H1 (cell line): ENCODE results near the gene KEL. TPM values are rescaled to one million over a fixed set of nuclear protein-coding genes. Genes with fewer than 3 reads are reported as not detected.

ENCODE experiments used
- CTCF ChIA-PET: fragments of 300-600 bp; sonication (Branson Sonifier 250); formaldehyde crosslinking; loops from one replicate; lab custom pipeline; 2021; ENCODE audit not compliant: partially characterized antibody; lab: Charles Lee
- POLR2A ChIA-PET: fragments of 300-600 bp; sonication (Branson Sonifier 250); formaldehyde crosslinking; loops from one replicate; lab custom pipeline; 2021; ENCODE audit warnings: inconsistent platforms; ENCODE audit not compliant: partially characterized antibody; lab: Charles Lee
- DNase-seq, 2 experiments: peaks; one replicate each; pipeline versions ENCODE4 v3.0.0 to v3.0.0-alpha.2; 2010 to 2022; ENCODE audit warnings: low spot score in 2 of 2, low read depth in 1 of 2, mixed read lengths in 1 of 2
- FAIRE-seq: peaks from 2 replicates; lab custom pipeline; 2011; peaks lifted over from hg19 to GRCh38; lab: Jason Lieb, UNC
- H2AFZ ChIP-seq: 2 replicates; pipeline ENCODE4 v1.8.1; 2012; ENCODE audit warnings: low read length, inconsistent platforms
- H2AK5ac ChIP-seq: 2 replicates; pipeline ENCODE4 v1.6.1; 2013; ENCODE audit warnings: low read depth, low read length
- H2BK120ac ChIP-seq: replicated peaks from 2 replicates; pipeline ENCODE3; 2013; ENCODE audit warnings: low read depth, low read length, inconsistent platforms
- H2BK12ac ChIP-seq: 2 replicates; pipeline ENCODE4 v1.6.1; 2013; ENCODE audit warnings: low read depth, low read length
- H2BK15ac ChIP-seq: 2 replicates; pipeline ENCODE4 v1.6.1; 2013; ENCODE audit warnings: low read length
- H2BK20ac ChIP-seq: 2 replicates; pipeline ENCODE4 v1.6.1; 2013; ENCODE audit warnings: low read length
- H2BK5ac ChIP-seq: 2 replicates; pipeline ENCODE4 v1.6.1; 2013; ENCODE audit warnings: low read depth, low read length
- H3K14ac ChIP-seq: 2 replicates; pipeline ENCODE4 v1.6.1; 2013; ENCODE audit warnings: inconsistent platforms; ENCODE audit not compliant: insufficient read length
- H3K18ac ChIP-seq: 2 replicates; pipeline ENCODE4 v1.6.1; 2013; ENCODE audit warnings: low read length; ENCODE audit errors: extremely low read depth
- H3K23ac ChIP-seq: 2 replicates; pipeline ENCODE4 v1.6.1; 2013; ENCODE audit warnings: inconsistent platforms; ENCODE audit not compliant: insufficient read length
- H3K23me2 ChIP-seq: 2 replicates; pipeline ENCODE4 v1.6.1; 2013; ENCODE audit warnings: low read depth, low read length
- H3K27ac ChIP-seq: 2 replicates; pipeline ENCODE4 v1.6.1; 2011; ENCODE audit warnings: low read depth, low read length, inconsistent platforms
- H3K27me3 ChIP-seq, 4 experiments: replicated peaks in 1 of 4; 1 replicate in 1 of 4; 2 replicates in 3 of 4; pipeline versions ENCODE4 v1.6.1 to v1.8.1; 2011 to 2013; ENCODE audit warnings: low read length in 3 of 4, mild to moderate bottlenecking in 3 of 4, inconsistent platforms in 2 of 4, mixed read lengths in 2 of 4, moderate library complexity in 1 of 4; ENCODE audit not compliant: control insufficient read depth in 3 of 4, insufficient read depth in 3 of 4; ENCODE audit errors: extremely low read depth in 1 of 4
- H3K36me3 ChIP-seq, 4 experiments: 2 replicates each; pipeline versions ENCODE4 v1.6.1 to v1.8.1; 2011 to 2013; ENCODE audit warnings: mild to moderate bottlenecking in 4 of 4, low read length in 3 of 4, moderate library complexity in 2 of 4, control low read depth in 1 of 4, inconsistent platforms in 1 of 4; ENCODE audit not compliant: insufficient read depth in 4 of 4, control insufficient read depth in 2 of 4
- H3K4ac ChIP-seq: replicated peaks from 2 replicates; pipeline ENCODE3; 2013; ENCODE audit warnings: low read length, low read depth, mixed read lengths, inconsistent platforms; ENCODE audit not compliant: insufficient read length
- H3K4me1 ChIP-seq, 4 experiments: replicated peaks in 1 of 4; 1 replicate in 1 of 4; 2 replicates in 3 of 4; pipeline versions ENCODE4 v1.6.1 to v1.8.1; 2011 to 2013; ENCODE audit warnings: low read length in 3 of 4, inconsistent platforms in 2 of 4, mixed read lengths in 1 of 4; ENCODE audit not compliant: insufficient read depth in 4 of 4, control insufficient read depth in 3 of 4
- H3K4me2 ChIP-seq, 2 experiments: 2 replicates each; pipeline versions ENCODE4 v1.6.1 to v1.8.1; 2011 to 2013; ENCODE audit warnings: low read depth in 2 of 2, low read length in 2 of 2, control low read depth in 1 of 2, inconsistent platforms in 1 of 2, mild to moderate bottlenecking in 1 of 2; ENCODE audit not compliant: insufficient read depth in 1 of 2
- H3K4me3 ChIP-seq, 4 experiments: fragments of 200-600, 300-600 bp in 1 of 4; sonication (generic), shearing (Covaris generic), sonication (Bioruptor Twin) in 1 of 4; 2 replicates each; pipeline versions ENCODE4 v1.5.1 to v1.8.1; 2011 to 2016; ENCODE audit warnings: low read length in 4 of 4, low read depth in 3 of 4, control low read depth in 2 of 4, inconsistent platforms in 2 of 4, mild to moderate bottlenecking in 2 of 4, mixed read lengths in 1 of 4, moderate library complexity in 1 of 4; ENCODE audit not compliant: insufficient read depth in 2 of 4; ENCODE audit errors: extremely low read depth in 1 of 4
- H3K56ac ChIP-seq: replicated peaks from 2 replicates; pipeline ENCODE3; 2013; ENCODE audit warnings: low read depth, mild to moderate bottlenecking, mixed read lengths, low read length, inconsistent platforms; ENCODE audit not compliant: insufficient read length
- H3K79me1 ChIP-seq: 2 replicates; pipeline ENCODE4 v1.6.1; 2013; ENCODE audit warnings: low read depth, low read length, control low read depth
- H3K79me2 ChIP-seq, 2 experiments: 2 replicates each; pipeline versions ENCODE4 v1.6.1 to v1.8.1; 2012 to 2013; ENCODE audit warnings: low read length in 2 of 2, mild to moderate bottlenecking in 2 of 2, inconsistent platforms in 1 of 2; ENCODE audit not compliant: insufficient read depth in 2 of 2, control insufficient read depth in 1 of 2
- H3K9ac ChIP-seq, 4 experiments: replicated peaks in 1 of 4; 1 replicate in 1 of 4; 2 replicates in 3 of 4; pipeline versions ENCODE4 v1.6.1 to v1.8.1; 2011 to 2013; ENCODE audit warnings: low read depth in 3 of 4, low read length in 3 of 4, control low read depth in 2 of 4, mild to moderate bottlenecking in 2 of 4, moderate library complexity in 2 of 4, inconsistent platforms in 1 of 4; ENCODE audit errors: extremely low read depth in 1 of 4
- H3K9me3 ChIP-seq, 2 experiments: 2 replicates each; pipeline versions ENCODE4 v1.6.1 to v1.8.1; 2012 to 2013; ENCODE audit warnings: mild to moderate bottlenecking in 2 of 2, moderate library complexity in 2 of 2, control low read depth in 1 of 2, inconsistent platforms in 1 of 2, low read depth in 1 of 2, low read length in 1 of 2, mixed read lengths in 1 of 2; ENCODE audit not compliant: insufficient read depth in 2 of 2
- H4K20me1 ChIP-seq, 2 experiments: replicated peaks in 1 of 2; 2 replicates each; pipeline versions ENCODE3 to v1.8.1; 2011 to 2013; ENCODE audit warnings: inconsistent platforms in 2 of 2, low read length in 2 of 2, mild to moderate bottlenecking in 1 of 2; ENCODE audit not compliant: insufficient read depth in 2 of 2, control insufficient read depth in 1 of 2
- H4K5ac ChIP-seq: 2 replicates; pipeline ENCODE4 v1.6.1; 2013; ENCODE audit warnings: low read length, low read depth, mixed read lengths, inconsistent platforms; ENCODE audit not compliant: insufficient read length
- H4K8ac ChIP-seq: 2 replicates; pipeline ENCODE4 v1.8.0; 2013; ENCODE audit warnings: mild to moderate bottlenecking, moderate library complexity, low read length, inconsistent platforms; ENCODE audit not compliant: insufficient read depth; ENCODE audit errors: extremely low read depth
- H4K91ac ChIP-seq: replicated peaks from 2 replicates; pipeline ENCODE3; 2013; ENCODE audit warnings: low read length, mixed read lengths, inconsistent platforms; ENCODE audit not compliant: insufficient read length
- ATF3 ChIP-seq: IDR thresholded peaks from 2 replicates; pipeline ENCODE4 v1.6.1; 2011; ENCODE audit warnings: low read depth, mild to moderate bottlenecking, low read length; ENCODE audit not compliant: insufficient read depth
- BCL11A ChIP-seq, 2 experiments: IDR thresholded peaks; one replicate each; pipeline ENCODE4 v1.6.1; 2011; ENCODE audit warnings: low read depth in 2 of 2, low read length in 2 of 2, mild to moderate bottlenecking in 2 of 2
- GABPA ChIP-seq: IDR thresholded peaks from 2 replicates; pipeline ENCODE4 v1.6.1; 2011; ENCODE audit warnings: mild to moderate bottlenecking, low read length, moderate library complexity, borderline replicate concordance; ENCODE audit not compliant: insufficient read depth
- HDAC2 ChIP-seq, 2 experiments: fragments of 300-600 bp in 1 of 2; sonication (generic) in 1 of 2; IDR thresholded peaks; 2 replicates each; pipeline ENCODE4 v1.6.1; 2011 to 2012; ENCODE audit warnings: low read depth in 2 of 2, low read length in 2 of 2, mild to moderate bottlenecking in 2 of 2, moderate library complexity in 2 of 2, borderline replicate concordance in 1 of 2, inconsistent platforms in 1 of 2
- SIX5 ChIP-seq: IDR thresholded peaks from 2 replicates; pipeline ENCODE4 v1.6.1; 2011; ENCODE audit warnings: mild to moderate bottlenecking, low read depth, low read length
- TBP ChIP-seq: IDR thresholded peaks from 2 replicates; pipeline ENCODE4 v1.6.1; 2011; ENCODE audit warnings: low read depth, low read length, improper control_type of control experiment
- TCF12 ChIP-seq: IDR thresholded peaks from 2 replicates; pipeline ENCODE4 v1.6.1; 2011; ENCODE audit warnings: low read depth, mild to moderate bottlenecking, low read length
- TEAD4 ChIP-seq: IDR thresholded peaks from 2 replicates; pipeline ENCODE4 v1.6.1; 2012; ENCODE audit warnings: low read depth, low read length, inconsistent platforms, mixed read lengths
- polyA plus RNA-seq, 7 experiments: library from polyadenylated mRNA; depleted of rRNA in 3 of 7; stranded (reverse) in 5 of 7; unstranded in 2 of 7; fragments of >200 nt in 5 of 7; fragments of 200-250 nt in 2 of 7; gene quantifications; 1 replicate in 5 of 7; 2 replicates in 1 of 7; 4 replicates in 1 of 7; pipeline versions ENCODE4 v1.2.1 to v1.2.3, GENCODE V29; 2011 to 2013; ENCODE audit warnings: missing spikeins in 2 of 7, mixed read lengths in 2 of 7
- total RNA-seq: library from RNA; stranded (reverse); fragmentation: NEBNext Ultra II Directional; extraction: Animal tissue kit (Norgen Biotek cat#: 25700); gene quantifications from 2 replicates; pipeline ENCODE4 v1.2.1, GENCODE V29; 2021
- TF ChIP-seq, protein P1 (sequence below), 3 experiments: IDR thresholded peaks; 1 replicate in 2 of 3; 2 replicates in 1 of 3; pipeline versions ENCODE4 v1.5.1 to v1.6.1; 2011; ENCODE audit warnings: low read length in 3 of 3, mild to moderate bottlenecking in 3 of 3, inconsistent platforms in 2 of 3, low read depth in 1 of 3, moderate library complexity in 1 of 3; ENCODE audit not compliant: insufficient read depth in 1 of 3; ENCODE audit errors: control extremely low read depth in 1 of 3

The KEL gene
- total and polyA plus RNA-seq, 2 of the 8 experiments (the other 6 are each of a cell fraction or from before 2014, with no cell fraction given), result 1.8 to 1.9 TPM

DNA sequence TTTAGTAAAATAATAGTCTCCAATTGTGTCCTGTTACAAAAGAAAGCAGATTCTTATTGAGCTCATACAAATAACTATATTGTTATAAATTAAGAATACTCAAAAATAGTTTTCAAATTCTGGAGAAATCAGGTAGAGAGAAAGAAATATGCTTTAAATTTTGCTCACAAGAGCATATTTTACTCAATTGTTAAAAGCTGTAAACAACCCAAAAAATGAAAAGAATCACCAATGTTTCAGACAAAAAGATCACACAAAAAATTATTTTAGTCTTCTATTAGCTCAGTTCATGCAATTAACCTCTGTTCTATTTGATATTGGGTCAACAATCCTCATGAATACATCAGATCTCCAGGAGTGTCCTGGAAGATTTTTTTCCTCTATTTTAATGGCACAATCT lies 58.0 kb downstream of the KEL start:
- no peaks in the 10 kb centered on the region for H3K79me2 ChIP-seq
- no peaks in the 10 kb centered on the region for H4K20me1 ChIP-seq
- no peak overlapping the region for H3K56ac ChIP-seq
- H3K36me3 ChIP-seq, result no peaks in the 10 kb centered on the region
- no peak overlapping the region for H2AK5ac ChIP-seq
- H3K4ac ChIP-seq, result no peak overlapping the region
- H2BK5ac ChIP-seq, result no peak overlapping the region
- no peak overlapping the region for H4K8ac ChIP-seq
- CTCF ChIA-PET, result interaction anchor here (0.7 to 1.2 kb wide), 4 partner anchors 22 to 100 kb away, joined by 3 to 4 read pairs (median 3); no protein-coding TSS in a partner anchor
- H3K23ac ChIP-seq, result no peak overlapping the region
- no peak overlapping the region for H2BK15ac ChIP-seq
- FAIRE-seq, result no peak
- no peak overlapping the region for H4K91ac ChIP-seq
- H3K18ac ChIP-seq, result no peak overlapping the region
- H3K27ac ChIP-seq, result no peak overlapping the region
- peaks cover 26 to 31% of the 10 kb centered on the region in 2 experiments for H3K9me3 ChIP-seq
- no peak overlapping the region for H2BK12ac ChIP-seq
- H3K27me3 ChIP-seq, result no peaks in the 10 kb centered on the region
- no peak overlapping the region for H3K4me2 ChIP-seq
- H3K9ac ChIP-seq, result no peak overlapping the region
- H3K4me1 ChIP-seq, result no peaks in the 10 kb centered on the region
- H3K79me1 ChIP-seq, result no peaks in the 10 kb centered on the region
- no peak overlapping the region for H3K4me3 ChIP-seq
- H3K14ac ChIP-seq, result no peak overlapping the region
- H3K23me2 ChIP-seq, result no peaks in the 10 kb centered on the region
- no peak overlapping the region for H2BK120ac ChIP-seq
- H4K5ac ChIP-seq, result no peak overlapping the region
- no peak for DNase-seq
- POLR2A ChIA-PET, result no interaction called here
- no peak overlapping the region for H2AFZ ChIP-seq
- H2BK20ac ChIP-seq, result no peak overlapping the region
- TF ChIP-seq SIX5 (no peak), TCF12 (no peak), TEAD4 (no peak), GABPA (no peak), BCL11A (IDR thresholded peaks at IDR 0.05; ENCODE audit: low read depth in 2 of 2, low read length in 2 of 2) (no peak), ATF3 (no peak), TBP (no peak), HDAC2 (IDR thresholded peaks at IDR 0.05; ENCODE audit: borderline replicate concordance in 1 of 2, low read depth in 2 of 2, low read length in 2 of 2) (no peak)
- TF ChIP-seq, protein P1, sequence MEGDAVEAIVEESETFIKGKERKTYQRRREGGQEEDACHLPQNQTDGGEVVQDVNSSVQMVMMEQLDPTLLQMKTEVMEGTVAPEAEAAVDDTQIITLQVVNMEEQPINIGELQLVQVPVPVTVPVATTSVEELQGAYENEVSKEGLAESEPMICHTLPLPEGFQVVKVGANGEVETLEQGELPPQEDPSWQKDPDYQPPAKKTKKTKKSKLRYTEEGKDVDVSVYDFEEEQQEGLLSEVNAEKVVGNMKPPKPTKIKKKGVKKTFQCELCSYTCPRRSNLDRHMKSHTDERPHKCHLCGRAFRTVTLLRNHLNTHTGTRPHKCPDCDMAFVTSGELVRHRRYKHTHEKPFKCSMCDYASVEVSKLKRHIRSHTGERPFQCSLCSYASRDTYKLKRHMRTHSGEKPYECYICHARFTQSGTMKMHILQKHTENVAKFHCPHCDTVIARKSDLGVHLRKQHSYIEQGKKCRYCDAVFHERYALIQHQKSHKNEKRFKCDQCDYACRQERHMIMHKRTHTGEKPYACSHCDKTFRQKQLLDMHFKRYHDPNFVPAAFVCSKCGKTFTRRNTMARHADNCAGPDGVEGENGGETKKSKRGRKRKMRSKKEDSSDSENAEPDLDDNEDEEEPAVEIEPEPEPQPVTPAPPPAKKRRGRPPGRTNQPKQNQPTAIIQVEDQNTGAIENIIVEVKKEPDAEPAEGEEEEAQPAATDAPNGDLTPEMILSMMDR (IDR thresholded peaks at IDR 0.05; ENCODE audit: control extremely low read depth in 1 of 3, insufficient read depth in 1 of 3, low read depth in 1 of 3, low read length in 3 of 3), result no peak
